SK-N-SH (cell line): ENCODE measurements around the gene RPS6KB2. TPM values are rescaled to one million over a fixed set of nuclear protein-coding genes. Genes with fewer than 3 reads are reported as not detected.
A peak's percentile ranks its signal among the peaks of the same experiment; 100 is the strongest.

Experiments
- CTCF ChIA-PET: fragments of 300-600, 350-600 bp; formaldehyde crosslinking; extraction: SDS; loops from one replicate; lab custom pipeline; 2021; lab: Yijun Ruan, JAX
- POLR2A ChIA-PET: fragments of 350-600 bp; sonication (Branson Sonifier 250); formaldehyde crosslinking; extraction: SDS; loops from one replicate; lab custom pipeline; 2020; ENCODE audit warnings: antibody characterized with exemption, inconsistent platforms; lab: Yijun Ruan, JAX
- DNase-seq: peaks from one replicate; pipeline ENCODE4 v3.0.0; 2012
- H2AFZ ChIP-seq: fragments of 200-600 bp; sonication (generic); 2 replicates; pipeline ENCODE4 v1.8.1; 2016; ENCODE audit warnings: antibody characterized with exemption, mild to moderate bottlenecking, low read depth
- H3F3A ChIP-seq: fragments of 200-600 bp; sonication (generic); replicated peaks from 2 replicates; pipeline ENCODE3; 2016; ENCODE audit warnings: antibody characterized with exemption, mild to moderate bottlenecking; ENCODE audit not compliant: insufficient read depth
- H3K27ac ChIP-seq, 2 experiments: fragments of 200-500 bp in 1 of 2; fragments of 200-600 bp in 1 of 2; sonication (Bioruptor generic) in 1 of 2; sonication (generic), shearing (Covaris generic) in 1 of 2; 2 replicates each; pipeline versions ENCODE4 v1.5.1 to v1.6.1; 2014 to 2016; ENCODE audit warnings: low read depth in 2 of 2, inconsistent platforms in 1 of 2, low read length in 1 of 2, mild to moderate bottlenecking in 1 of 2, mixed read lengths in 1 of 2
- H3K27me3 ChIP-seq: fragments of 200-600 bp; sonication (generic), shearing (Covaris generic); 2 replicates; pipeline ENCODE4 v1.6.1; 2016; ENCODE audit warnings: mixed run types; ENCODE audit not compliant: insufficient read depth
- H3K36me3 ChIP-seq, 2 experiments: fragments of 200-500 bp in 1 of 2; fragments of 200-600 bp in 1 of 2; sonication (Bioruptor generic) in 1 of 2; sonication (generic) in 1 of 2; replicated peaks in 1 of 2; 2 replicates each; pipeline versions ENCODE3 to v1.5.1; 2014 to 2016; ENCODE audit warnings: low read length in 1 of 2, mild to moderate bottlenecking in 1 of 2; ENCODE audit not compliant: insufficient read depth in 2 of 2, control insufficient read depth in 1 of 2
- H3K4me1 ChIP-seq, 2 experiments: fragments of 200-500 bp in 1 of 2; fragments of 200-600 bp in 1 of 2; sonication (Bioruptor generic) in 1 of 2; sonication (generic), shearing (Covaris generic) in 1 of 2; 2 replicates each; pipeline versions ENCODE4 v1.5.1 to v1.6.1; 2014 to 2016; ENCODE audit warnings: low read depth in 1 of 2, low read length in 1 of 2, mixed run types in 1 of 2; ENCODE audit not compliant: insufficient read depth in 2 of 2, control insufficient read depth in 1 of 2
- H3K4me2 ChIP-seq: fragments of 200-600 bp; sonication (generic), shearing (Covaris generic); 2 replicates; pipeline ENCODE4 v1.6.1; 2017; ENCODE audit warnings: mixed run types
- H3K4me3 ChIP-seq, 2 experiments: fragments of 200-500 bp in 1 of 2; fragments of 200-600 bp in 1 of 2; sonication (Bioruptor generic) in 1 of 2; sonication (generic), shearing (Covaris generic) in 1 of 2; 2 replicates each; pipeline versions ENCODE4 v1.5.1 to v1.8.1; 2014 to 2016; ENCODE audit warnings: low read depth in 2 of 2, inconsistent platforms in 1 of 2, low read length in 1 of 2, mild to moderate bottlenecking in 1 of 2, mixed read lengths in 1 of 2, moderate library complexity in 1 of 2
- H3K79me2 ChIP-seq: fragments of 200-600 bp; sonication (generic); 2 replicates; pipeline ENCODE4 v1.8.1; 2017; ENCODE audit warnings: mild to moderate bottlenecking; ENCODE audit not compliant: insufficient read depth
- H3K9ac ChIP-seq: fragments of 200-600 bp; sonication (generic); 2 replicates; pipeline ENCODE4 v1.6.1; 2017; ENCODE audit warnings: mixed run types
- H3K9me2 ChIP-seq: fragments of 200-600 bp; sonication (generic); 2 replicates; pipeline ENCODE4 v1.6.1; 2017; ENCODE audit warnings: mixed run types
- H3K9me3 ChIP-seq: fragments of 200-600 bp; sonication (generic); 2 replicates; pipeline ENCODE4 v1.6.1; 2017; ENCODE audit warnings: mixed run types, mild to moderate bottlenecking, moderate library complexity
- H4K20me1 ChIP-seq: fragments of 200-600 bp; sonication (generic); 2 replicates; pipeline ENCODE4 v1.6.1; 2017; ENCODE audit warnings: mild to moderate bottlenecking, mixed run types; ENCODE audit not compliant: insufficient read depth
- FOXM1 ChIP-seq: IDR thresholded peaks from 2 replicates; pipeline ENCODE4 v1.4.0; 2012; ENCODE audit warnings: low read depth, mild to moderate bottlenecking
- GABPA ChIP-seq: IDR thresholded peaks from 2 replicates; pipeline ENCODE4 v1.4.0; 2012; ENCODE audit warnings: low read depth, mild to moderate bottlenecking
- MXI1 ChIP-seq: IDR thresholded peaks from 2 replicates; pipeline ENCODE4 v1.6.1; 2012; ENCODE audit warnings: mild to moderate bottlenecking, low read depth, low read length, improper control_type of control experiment
- RCOR1 ChIP-seq: fragments of 150-350 bp; IDR thresholded peaks from 2 replicates; pipeline ENCODE4 v1.6.1; 2017; ENCODE audit warnings: antibody characterized with exemption, low read length
- SIN3A ChIP-seq: IDR thresholded peaks from 2 replicates; pipeline ENCODE4 v1.6.1; 2012; ENCODE audit warnings: low read depth, mild to moderate bottlenecking, low read length, moderate library complexity, borderline replicate concordance
- TAF1 ChIP-seq: IDR thresholded peaks from 2 replicates; pipeline ENCODE4 v1.6.1; 2012; ENCODE audit warnings: low read depth, mild to moderate bottlenecking, low read length, moderate library complexity, borderline replicate concordance
- TEAD4 ChIP-seq: IDR thresholded peaks from 2 replicates; pipeline ENCODE4 v1.4.0; 2012; ENCODE audit warnings: mild to moderate bottlenecking, borderline replicate concordance; ENCODE audit not compliant: insufficient read depth
- USF1 ChIP-seq: IDR thresholded peaks from 2 replicates; pipeline ENCODE4 v1.4.0; 2012; ENCODE audit warnings: low read depth, borderline replicate concordance
- YY1 ChIP-seq: IDR thresholded peaks from 2 replicates; pipeline ENCODE4 v1.4.0; 2012; ENCODE audit warnings: low read depth, mild to moderate bottlenecking
- WGBS: methylation state at CpG from one replicate; pipeline ENCODE4 v1.1.6; 2017; ENCODE audit warnings: low lambda C conversion rate; 5-methylcytosine and 5-hydroxymethylcytosine counted together
- polyA plus RNA-seq, 3 experiments: library from polyadenylated mRNA; depleted of rRNA; stranded (reverse); fragments of >200 nt; gene quantifications; 2 replicates each; pipeline ENCODE4 v1.2.3, GENCODE V29; 2012
- TF ChIP-seq, protein P1 (sequence below): fragments of 200-600 bp; sonication (generic); IDR thresholded peaks from 2 replicates; pipeline ENCODE4 v1.6.1; 2017; ENCODE audit warnings: antibody characterized with exemption, mild to moderate bottlenecking, moderate library complexity
- TF ChIP-seq, protein P2 (sequence below): IDR thresholded peaks from 2 replicates; pipeline ENCODE4; 2012
- TF ChIP-seq, protein P3 (sequence below): IDR thresholded peaks from 2 replicates; pipeline ENCODE4 v1.6.1; 2012; ENCODE audit warnings: mild to moderate bottlenecking, low read depth, low read length, moderate library complexity

Gene RPS6KB2
- polyA plus RNA-seq, 1 of the 3 experiments (the other 2 are of a cell fraction), result 52.0 TPM

DNA sequence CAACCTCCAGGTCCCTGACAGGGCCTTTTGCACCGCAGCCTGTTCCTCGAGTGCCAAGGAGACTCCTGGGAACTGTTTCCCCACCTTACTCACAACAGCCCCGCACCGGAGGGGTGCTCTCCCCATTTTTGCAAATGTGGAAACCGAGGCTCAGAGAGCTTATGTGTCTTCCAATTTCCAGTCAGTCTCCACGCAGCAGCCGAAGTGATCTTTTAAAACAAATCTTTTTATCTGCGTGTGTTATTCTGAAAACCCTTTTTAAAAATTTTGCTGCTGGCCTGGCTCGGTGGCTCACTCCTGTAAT is 41.2 kb downstream of the RPS6KB2 start:
- Histone ChIP-seq H3K9ac (peak overlapping the region; percentile 79; the same call in 1 of the 2 replicates), H3K9me2 (no peaks in the 10 kb centered on the region), H3F3A (peaks cover 10% of the 10 kb centered on the region), H3K4me2 (peak overlapping the region; percentile 90), H3K79me2 (peaks cover 7% of the 10 kb centered on the region; the same call in 1 of the 2 replicates), H3K27ac (peak overlapping the region; percentile 66 to 72; a peak in 3 of 4 replicates), H3K9me3 (no peaks in the 10 kb centered on the region)
- 35% methylated on average over 7 of the region's 9 CpGs for WGBS
- no peak for DNase-seq
- TF ChIP-seq, protein P1, sequence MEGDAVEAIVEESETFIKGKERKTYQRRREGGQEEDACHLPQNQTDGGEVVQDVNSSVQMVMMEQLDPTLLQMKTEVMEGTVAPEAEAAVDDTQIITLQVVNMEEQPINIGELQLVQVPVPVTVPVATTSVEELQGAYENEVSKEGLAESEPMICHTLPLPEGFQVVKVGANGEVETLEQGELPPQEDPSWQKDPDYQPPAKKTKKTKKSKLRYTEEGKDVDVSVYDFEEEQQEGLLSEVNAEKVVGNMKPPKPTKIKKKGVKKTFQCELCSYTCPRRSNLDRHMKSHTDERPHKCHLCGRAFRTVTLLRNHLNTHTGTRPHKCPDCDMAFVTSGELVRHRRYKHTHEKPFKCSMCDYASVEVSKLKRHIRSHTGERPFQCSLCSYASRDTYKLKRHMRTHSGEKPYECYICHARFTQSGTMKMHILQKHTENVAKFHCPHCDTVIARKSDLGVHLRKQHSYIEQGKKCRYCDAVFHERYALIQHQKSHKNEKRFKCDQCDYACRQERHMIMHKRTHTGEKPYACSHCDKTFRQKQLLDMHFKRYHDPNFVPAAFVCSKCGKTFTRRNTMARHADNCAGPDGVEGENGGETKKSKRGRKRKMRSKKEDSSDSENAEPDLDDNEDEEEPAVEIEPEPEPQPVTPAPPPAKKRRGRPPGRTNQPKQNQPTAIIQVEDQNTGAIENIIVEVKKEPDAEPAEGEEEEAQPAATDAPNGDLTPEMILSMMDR, result peak; percentile 8; the same call in 1 of the 2 replicates
- no peak for TF ChIP-seq RCOR1
- no peak for TF ChIP-seq MXI1
- TF ChIP-seq TAF1, result no peak
- TF ChIP-seq, protein P2, sequence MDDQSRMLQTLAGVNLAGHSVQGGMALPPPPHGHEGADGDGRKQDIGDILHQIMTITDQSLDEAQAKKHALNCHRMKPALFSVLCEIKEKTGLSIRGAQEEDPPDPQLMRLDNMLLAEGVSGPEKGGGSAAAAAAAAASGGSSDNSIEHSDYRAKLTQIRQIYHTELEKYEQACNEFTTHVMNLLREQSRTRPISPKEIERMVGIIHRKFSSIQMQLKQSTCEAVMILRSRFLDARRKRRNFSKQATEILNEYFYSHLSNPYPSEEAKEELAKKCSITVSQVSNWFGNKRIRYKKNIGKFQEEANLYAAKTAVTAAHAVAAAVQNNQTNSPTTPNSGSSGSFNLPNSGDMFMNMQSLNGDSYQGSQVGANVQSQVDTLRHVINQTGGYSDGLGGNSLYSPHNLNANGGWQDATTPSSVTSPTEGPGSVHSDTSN, result no peak
- 0 out of 2 replicates have a peak, but pooled peaks have one; percentile 1 for TF ChIP-seq USF1
- TF ChIP-seq, all 33 proteins: peak for 2
- ChIA-PET CTCF (interaction anchor here (0.7 to 3.4 kb wide), 11 partner anchors 11 to 92 kb away, joined by 3 to 32 read pairs (median 4); partner anchors contain the start of genes PITPNM1, PPP1CA and RAD9A), POLR2A (interaction anchor here (1.3 to 2.9 kb wide), 3 partner anchors 14 to 78 kb away, joined by 5 to 13 read pairs (median 6); partner anchors contain the start of genes AIP, PPP1CA and RAD9A)
- H3K36me3 ChIP-seq, result no peaks in the 10 kb centered on the region
- no peaks in the 10 kb centered on the region for H3K27me3 ChIP-seq
- H2AFZ ChIP-seq, result peak overlapping the region; percentile 100
- peaks cover 0 to 27% of the 10 kb centered on the region in 2 experiments; a peak in 1 of 4 replicates for H3K4me1 ChIP-seq
- H4K20me1 ChIP-seq, result no peaks in the 10 kb centered on the region
- H3K4me3 ChIP-seq, result peak overlapping the region; percentile 73 to 90

GRCh38 chr11:67470337-67471002 is 42.2 kb downstream of the RPS6KB2 start:
- Histone ChIP-seq H3K4me2 (no peak overlapping the region), H4K20me1 (no peaks in the 10 kb centered on the region), H3K27me3 (no peaks in the 10 kb centered on the region), H3K4me3 (no peak overlapping the region), H3K9ac (no peak overlapping the region), H2AFZ (no peak overlapping the region), H3K27ac (no peak overlapping the region), H3K4me1 (peaks cover 0 to 22% of the 10 kb centered on the region in 2 experiments; a peak in 1 of 4 replicates), H3K9me2 (no peaks in the 10 kb centered on the region), H3F3A (peaks cover 10% of the 10 kb centered on the region), H3K9me3 (no peaks in the 10 kb centered on the region), H3K36me3 (no peaks in the 10 kb centered on the region), H3K79me2 (peaks cover 7% of the 10 kb centered on the region; the same call in 1 of the 2 replicates)
- POLR2A ChIA-PET, result interaction anchor here (1.3 to 1.9 kb wide), 2 partner anchors 13 to 79 kb away, joined by 5 to 6 read pairs; partner anchors contain the start of genes AIP and RAD9A
- CTCF ChIA-PET, result interaction anchor here (0.9 to 3.4 kb wide), 5 partner anchors 32 to 93 kb away, joined by 3 to 32 read pairs (median 8); partner anchors contain the start of gene PPP1CA
- no peak for DNase-seq
- WGBS, result 88% methylated on average over 8 of the region's 8 CpGs
- TF ChIP-seq GABPA (no peak), USF1 (no peak), FOXM1 (no peak), SIN3A (no peak), YY1 (no peak), TEAD4 (no peak)
- TF ChIP-seq, protein P3, sequence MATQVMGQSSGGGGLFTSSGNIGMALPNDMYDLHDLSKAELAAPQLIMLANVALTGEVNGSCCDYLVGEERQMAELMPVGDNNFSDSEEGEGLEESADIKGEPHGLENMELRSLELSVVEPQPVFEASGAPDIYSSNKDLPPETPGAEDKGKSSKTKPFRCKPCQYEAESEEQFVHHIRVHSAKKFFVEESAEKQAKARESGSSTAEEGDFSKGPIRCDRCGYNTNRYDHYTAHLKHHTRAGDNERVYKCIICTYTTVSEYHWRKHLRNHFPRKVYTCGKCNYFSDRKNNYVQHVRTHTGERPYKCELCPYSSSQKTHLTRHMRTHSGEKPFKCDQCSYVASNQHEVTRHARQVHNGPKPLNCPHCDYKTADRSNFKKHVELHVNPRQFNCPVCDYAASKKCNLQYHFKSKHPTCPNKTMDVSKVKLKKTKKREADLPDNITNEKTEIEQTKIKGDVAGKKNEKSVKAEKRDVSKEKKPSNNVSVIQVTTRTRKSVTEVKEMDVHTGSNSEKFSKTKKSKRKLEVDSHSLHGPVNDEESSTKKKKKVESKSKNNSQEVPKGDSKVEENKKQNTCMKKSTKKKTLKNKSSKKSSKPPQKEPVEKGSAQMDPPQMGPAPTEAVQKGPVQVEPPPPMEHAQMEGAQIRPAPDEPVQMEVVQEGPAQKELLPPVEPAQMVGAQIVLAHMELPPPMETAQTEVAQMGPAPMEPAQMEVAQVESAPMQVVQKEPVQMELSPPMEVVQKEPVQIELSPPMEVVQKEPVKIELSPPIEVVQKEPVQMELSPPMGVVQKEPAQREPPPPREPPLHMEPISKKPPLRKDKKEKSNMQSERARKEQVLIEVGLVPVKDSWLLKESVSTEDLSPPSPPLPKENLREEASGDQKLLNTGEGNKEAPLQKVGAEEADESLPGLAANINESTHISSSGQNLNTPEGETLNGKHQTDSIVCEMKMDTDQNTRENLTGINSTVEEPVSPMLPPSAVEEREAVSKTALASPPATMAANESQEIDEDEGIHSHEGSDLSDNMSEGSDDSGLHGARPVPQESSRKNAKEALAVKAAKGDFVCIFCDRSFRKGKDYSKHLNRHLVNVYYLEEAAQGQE, result no peak
- TF ChIP-seq, protein P2, result no peak
